OCI-LY1 (cell line): ENCODE results near the gene CASP3.

Experiments used
- CTCF ChIP-seq: fragments of 200-600 bp; sonication (generic), shearing (Covaris generic); IDR thresholded peaks from 2 replicates; pipeline ENCODE4 v1.5.1; 2017; ENCODE audit warnings: mild to moderate bottlenecking, antibody characterized with exemption, low read length, moderate library complexity, mixed read lengths
- EZH2 ChIP-seq: fragments of 200-600 bp; sonication (generic), shearing (Covaris generic); IDR thresholded peaks from 2 replicates; pipeline ENCODE4 v1.8.0; 2017; ENCODE audit warnings: borderline replicate concordance, mixed run types, mild to moderate bottlenecking, antibody characterized with exemption, low read length, moderate library complexity, mixed read lengths

DNA sequence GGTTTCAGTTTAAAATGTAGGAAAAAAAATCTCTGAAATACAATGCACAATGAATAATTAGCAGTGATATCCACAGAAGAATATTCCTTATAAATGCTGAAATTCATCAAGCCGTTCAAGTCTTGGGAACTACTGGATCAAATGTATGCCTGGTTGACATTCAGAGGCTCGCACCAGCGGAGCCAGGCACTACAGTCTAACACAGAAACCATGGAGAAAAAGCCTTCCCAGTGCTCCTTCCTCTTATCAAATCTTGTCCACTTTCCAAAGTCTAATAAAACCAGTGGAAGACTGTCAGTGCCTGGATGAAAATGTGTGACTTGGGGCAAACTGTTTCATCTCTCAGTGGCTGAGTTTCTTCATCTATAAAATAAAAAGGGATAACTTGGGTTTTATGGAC, 48.7 kb upstream of the CASP3 start:
- no peak for TF ChIP-seq CTCF
- TF ChIP-seq EZH2 = no peak
